GM21723 (cell line): ENCODE results near the gene ARSB.

Experiments
- ATAC-seq: cut with Tn5 transposase; IDR thresholded peaks from one replicate; pipeline ENCODE4 v1.9.1; 2021; ENCODE audit warnings: mild to moderate bottlenecking, moderate library complexity; ENCODE audit not compliant: unreplicated experiment

The ARSB gene

GRCh38 chr5:78985116-78985724 is at the start of gene ARSB:
ARSB (minus strand) TSS chr5:78985310; CDS start chr5:78985248, 62 bp downstream.
- ATAC-seq = peak; percentile 44

- no peak for ATAC-seq
Measured at GRCh38 chr5:79032782-79033181, 47.7 kb upstream of the ARSB start.

GRCh38 chr5:79032031-79032695 is 47.1 kb upstream of the ARSB start:
- no peak for ATAC-seq

GRCh38 chr5:79031485-79031867 is 46.4 kb upstream of the ARSB start:
- ATAC-seq = no peak

- no peak for ATAC-seq
Measured at GRCh38 chr5:79030663-79031484, 45.8 kb upstream of the ARSB start.

GRCh38 chr5:79025054-79025472 is 40.0 kb upstream of the ARSB start:
- no peak for ATAC-seq

- no peak for ATAC-seq
Measured at GRCh38 chr5:79023947-79024346, 38.8 kb upstream of the ARSB start.

GRCh38 chr5:79023348-79023747 is 38.2 kb upstream of the ARSB start:
- ATAC-seq = no peak

- ATAC-seq = no peak
Measured at GRCh38 chr5:79022771-79023170, 37.7 kb upstream of the ARSB start.

GRCh38 chr5:79021753-79022152 is 36.6 kb upstream of the ARSB start:
- ATAC-seq = no peak

GRCh38 chr5:79020861-79021561 is 35.9 kb upstream of the ARSB start:
- ATAC-seq = no peak

- no peak for ATAC-seq
Measured at GRCh38 chr5:79014631-79015030, 29.5 kb upstream of the ARSB start.

- ATAC-seq = no peak
Measured at GRCh38 chr5:79011869-79012268, 26.8 kb upstream of the ARSB start.

GRCh38 chr5:79011219-79011836 is 26.2 kb upstream of the ARSB start:
- no peak for ATAC-seq

GRCh38 chr5:79008362-79008761 is 23.3 kb upstream of the ARSB start:
- no peak for ATAC-seq

GRCh38 chr5:79007872-79008271 is 22.8 kb upstream of the ARSB start:
- no peak for ATAC-seq

GRCh38 chr5:79005936-79006631 is 21.0 kb upstream of the ARSB start:
- ATAC-seq = no peak

- no peak for ATAC-seq
Measured at GRCh38 chr5:79005151-79005550, 20.0 kb upstream of the ARSB start.

- no peak for ATAC-seq
Measured at GRCh38 chr5:79002374-79002773, 17.3 kb upstream of the ARSB start.

GRCh38 chr5:79001471-79001870 is 16.4 kb upstream of the ARSB start:
- no peak for ATAC-seq
